ENCODE measurements around the gene BIVM. TPM values are rescaled to one million over a fixed set of nuclear protein-coding genes. Genes with fewer than 3 reads are reported as not detected.
A peak's percentile ranks its signal among the peaks of the same experiment; 100 is the strongest.

The BIVM gene
- total RNA-seq, 1 experiment from 2014 or later, result 27.7 TPM

GRCh38 chr13:102784483-102784882 lies 14.4 kb upstream of the BIVM start:
- no peak for DNase-seq (ENCODE audit: low read depth)

DNA sequence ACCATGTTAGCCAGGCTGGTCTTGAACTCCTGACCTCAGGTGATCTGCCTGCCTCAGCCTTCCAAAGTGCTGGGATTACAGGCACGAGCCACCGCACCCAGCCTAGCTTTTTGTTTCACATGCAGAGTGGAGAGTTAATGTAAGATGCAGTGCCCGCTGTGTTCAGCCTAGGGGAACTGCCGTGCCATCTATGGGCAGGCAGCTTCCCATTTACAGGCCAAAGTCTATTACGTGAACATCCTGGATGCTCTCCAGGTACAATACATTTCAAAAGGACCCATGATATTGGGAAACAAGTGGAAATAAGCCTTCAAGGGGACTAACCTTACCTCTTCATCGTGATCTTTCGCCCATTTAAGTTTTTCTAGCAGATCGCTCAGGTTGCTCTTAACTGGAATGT lies 10.2 kb upstream of the BIVM start:
- DNase-seq (ENCODE audit: low read depth), result no peak

DNA sequence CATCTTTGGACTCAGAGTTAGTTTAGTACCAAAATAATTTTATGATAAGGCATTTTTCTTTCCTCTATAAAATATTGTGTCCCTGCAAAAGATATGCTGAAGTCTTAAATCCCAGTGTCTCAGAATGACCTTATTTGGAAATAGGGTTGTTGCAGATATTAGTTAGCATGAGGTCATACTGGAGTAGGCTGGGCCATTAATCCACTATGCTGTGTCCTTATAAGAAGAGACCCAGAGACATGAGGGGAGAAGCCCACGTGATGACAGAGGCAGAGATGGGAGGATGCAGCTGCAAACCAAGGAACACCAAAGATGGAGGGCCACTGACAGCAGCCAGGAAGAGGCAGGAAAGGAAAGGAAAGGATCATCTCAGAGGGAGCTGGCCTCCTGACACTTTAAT lies 6.5 kb upstream of the BIVM start:
- no peak for DNase-seq (ENCODE audit: low read depth)

GRCh38 chr13:102793611-102794355 lies 5.1 kb upstream of the BIVM start:
- no peak for DNase-seq (ENCODE audit: low read depth)

- peak; percentile 25 for DNase-seq (ENCODE audit: low read depth)
Observed at GRCh38 chr13:102799426-102800144, 666 bp downstream of the BIVM start.

DNA sequence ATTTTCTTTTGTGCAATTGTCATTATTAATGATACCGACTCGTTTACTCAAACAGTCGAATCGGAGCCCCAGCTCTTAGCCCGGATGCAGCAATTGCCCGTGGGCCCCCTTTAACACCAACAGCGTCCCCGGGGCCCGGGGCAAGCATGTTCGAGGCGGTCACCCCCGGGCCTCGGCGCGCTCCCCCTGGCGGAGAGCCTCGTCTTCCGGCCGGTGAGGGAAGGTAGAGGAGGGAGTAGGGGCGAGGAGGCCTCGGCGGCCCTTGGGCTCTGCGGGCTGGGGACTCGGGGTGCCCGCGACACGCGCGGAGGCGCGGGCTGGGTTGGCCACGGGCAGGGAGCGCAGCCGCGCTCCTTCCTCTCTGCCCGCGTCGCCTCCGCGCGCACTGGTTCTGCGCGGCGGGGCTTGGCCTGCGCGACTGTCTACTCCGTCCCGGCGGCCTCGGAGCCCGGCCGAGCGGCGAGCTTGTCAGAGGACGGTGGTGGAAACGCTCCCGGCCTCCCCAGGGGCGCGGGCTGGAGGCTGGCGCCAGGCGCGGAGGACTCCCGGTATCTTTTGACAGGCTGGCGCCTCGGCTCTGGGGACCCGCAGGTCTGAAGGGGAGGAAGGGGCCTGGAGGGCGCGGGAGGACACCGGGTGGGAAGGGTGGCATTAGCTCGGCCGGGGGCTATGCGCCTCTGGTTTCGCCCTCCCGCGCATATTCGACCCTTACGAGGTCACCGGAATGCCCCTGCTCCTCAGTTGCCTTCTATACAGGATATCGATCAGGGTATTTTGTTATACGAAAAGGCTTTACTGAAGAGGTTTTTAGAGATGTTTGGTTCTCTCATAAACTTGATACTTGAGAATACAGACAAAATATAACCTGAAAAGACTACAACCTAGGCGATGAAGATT lies 1.5 kb downstream of the BIVM start:
- DNase-seq (ENCODE audit: low read depth), result peak; percentile 76

- DNase-seq (ENCODE audit: low read depth), result no peak
Observed at GRCh38 chr13:102805680-102806079, 6.8 kb downstream of the BIVM start.

DNA sequence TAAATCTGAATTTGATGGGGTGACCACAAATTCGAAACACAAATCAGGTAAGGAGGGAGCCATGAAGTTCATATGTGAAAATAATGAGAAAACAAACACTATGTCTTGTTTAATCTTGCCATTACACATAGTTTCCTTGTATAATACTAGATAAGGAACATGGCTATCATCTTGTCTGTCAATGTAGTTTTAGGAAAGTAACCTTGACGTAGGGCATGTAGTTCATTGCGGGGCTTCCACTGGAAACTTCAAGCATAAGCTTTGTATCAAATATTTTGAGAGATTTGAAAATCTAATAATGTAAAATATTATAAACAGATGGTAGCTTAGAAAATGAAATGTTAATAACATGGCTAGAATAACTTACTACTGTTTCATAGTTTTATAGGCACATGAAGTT lies 8.8 kb downstream of the BIVM start:
- DNase-seq (ENCODE audit: low read depth), result no peak

- no peak for DNase-seq (ENCODE audit: low read depth)
Observed at GRCh38 chr13:102812611-102813287, 13.8 kb downstream of the BIVM start.

DNA sequence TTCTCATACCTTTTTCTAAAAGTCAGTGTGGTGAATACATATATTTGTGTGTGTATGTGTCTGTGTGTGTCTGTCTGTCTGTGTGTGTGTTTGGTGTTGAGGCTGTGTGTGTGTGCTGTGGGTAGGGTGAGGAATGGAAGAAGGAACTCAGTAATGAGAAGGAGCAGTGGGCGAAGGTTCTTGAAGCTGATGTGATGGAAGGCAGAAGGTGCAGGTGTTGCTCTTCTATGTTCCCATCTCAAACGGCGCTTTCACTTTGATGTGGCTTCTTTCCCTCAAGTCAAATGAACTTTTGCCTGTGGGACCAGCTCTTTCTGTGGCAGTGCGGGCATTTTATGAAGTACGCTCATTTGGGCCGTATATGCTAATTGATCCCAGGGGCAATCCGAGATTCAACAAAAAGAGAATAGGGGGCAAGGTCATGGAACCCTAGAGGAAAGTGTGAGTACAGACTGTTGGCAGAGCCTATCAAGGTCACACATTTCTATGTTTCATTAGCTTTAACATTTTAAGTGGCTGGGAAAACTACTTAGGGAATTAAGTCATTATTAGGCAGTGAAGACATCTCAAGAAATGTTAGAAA lies 15.2 kb downstream of the BIVM start:
- DNase-seq (ENCODE audit: low read depth), result no peak

- no peak for DNase-seq (ENCODE audit: low read depth)
Observed at GRCh38 chr13:102814793-102815192, 15.9 kb downstream of the BIVM start.

- DNase-seq (ENCODE audit: low read depth), result no peak
Observed at GRCh38 chr13:102815788-102816187, 16.9 kb downstream of the BIVM start.

DNA sequence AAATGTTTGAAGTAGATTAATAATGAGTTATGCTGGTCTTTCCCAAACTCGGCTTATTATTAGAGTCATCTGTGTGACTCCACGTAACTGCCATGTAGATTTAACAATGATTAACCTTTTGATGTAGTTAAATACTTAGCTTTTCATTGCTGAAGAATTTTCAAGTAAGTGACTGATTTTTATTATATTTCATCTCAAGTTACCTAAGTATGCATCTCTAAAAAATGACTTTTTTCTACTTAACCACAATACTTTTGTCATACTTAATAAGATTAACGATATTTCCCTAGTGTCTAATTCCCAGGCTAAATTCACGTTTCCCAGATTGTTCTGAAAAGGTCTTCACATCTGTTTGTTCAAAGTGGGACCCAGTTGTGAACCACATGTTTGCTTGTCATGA lies 17.8 kb downstream of the BIVM start:
- DNase-seq (ENCODE audit: low read depth), result no peak

- DNase-seq (ENCODE audit: low read depth), result no peak
Observed at GRCh38 chr13:102817241-102817640, 18.3 kb downstream of the BIVM start.

GRCh38 chr13:102817907-102818306 lies 19.0 kb downstream of the BIVM start:
- no peak for DNase-seq (ENCODE audit: low read depth)

DNA sequence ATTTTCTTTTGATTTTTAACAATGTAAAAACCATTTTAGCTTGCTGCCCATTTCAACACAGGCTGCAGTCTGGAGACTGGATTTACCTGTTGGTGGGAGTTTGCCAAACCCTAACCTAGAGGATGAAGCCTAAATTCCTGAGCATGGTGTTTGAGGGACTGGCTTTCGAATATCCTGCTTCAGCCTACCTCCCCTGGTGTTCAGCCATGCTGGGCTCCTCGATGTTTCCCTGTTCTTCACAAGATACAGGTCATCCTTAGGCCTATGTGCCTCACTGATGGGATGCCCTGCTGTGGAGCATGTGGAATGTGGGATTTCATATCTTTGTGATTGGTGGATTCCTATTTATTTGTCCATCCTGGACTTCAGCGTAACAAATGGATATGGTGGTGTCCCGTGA lies 26.5 kb downstream of the BIVM start:
- DNase-seq (ENCODE audit: low read depth), result no peak

GRCh38 chr13:102825921-102826706 lies 27.2 kb downstream of the BIVM start:
- DNase-seq (ENCODE audit: low read depth), result peak; percentile 94

DNA sequence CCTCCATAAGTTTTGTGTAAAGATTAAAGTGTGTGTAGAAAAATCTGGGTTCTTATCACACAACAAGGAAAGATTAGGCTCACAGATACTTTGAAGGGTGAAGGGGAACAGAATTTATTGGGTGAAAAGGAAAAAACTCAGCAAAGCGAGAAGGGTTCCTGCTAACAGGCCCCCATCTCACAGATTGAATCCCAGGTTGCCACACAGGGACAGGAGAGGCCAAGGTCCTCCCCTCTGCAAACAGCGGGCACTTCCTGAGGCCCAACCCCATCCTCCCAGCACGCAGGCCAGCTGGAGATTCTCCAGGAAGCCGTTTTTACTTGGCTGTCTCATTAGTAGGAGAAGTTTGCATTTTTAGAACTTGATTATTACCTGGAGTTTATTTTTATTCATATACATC lies 31.7 kb downstream of the BIVM start:
- peak; percentile 60 for DNase-seq (ENCODE audit: low read depth)

DNA sequence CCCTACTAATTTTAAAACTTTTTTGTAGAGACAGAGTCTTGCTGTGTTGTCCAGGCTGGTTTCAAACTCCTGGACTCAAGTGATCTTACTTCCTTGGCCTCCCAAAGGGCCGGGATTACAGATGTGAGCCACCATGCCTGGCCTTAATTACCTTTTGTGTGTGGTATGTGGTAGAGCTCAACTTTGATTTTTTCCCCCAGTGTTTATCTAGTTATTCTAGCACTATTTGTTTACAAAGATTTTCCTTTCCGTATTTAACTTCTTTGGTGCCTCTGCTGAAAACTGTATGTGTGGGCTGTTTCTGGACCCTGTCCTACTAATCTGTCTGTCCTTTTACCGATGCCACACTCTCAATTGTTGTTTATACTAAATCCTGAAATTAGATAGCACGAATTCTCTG lies 37.6 kb downstream of the BIVM start:
- DNase-seq (ENCODE audit: low read depth), result no peak

DNA sequence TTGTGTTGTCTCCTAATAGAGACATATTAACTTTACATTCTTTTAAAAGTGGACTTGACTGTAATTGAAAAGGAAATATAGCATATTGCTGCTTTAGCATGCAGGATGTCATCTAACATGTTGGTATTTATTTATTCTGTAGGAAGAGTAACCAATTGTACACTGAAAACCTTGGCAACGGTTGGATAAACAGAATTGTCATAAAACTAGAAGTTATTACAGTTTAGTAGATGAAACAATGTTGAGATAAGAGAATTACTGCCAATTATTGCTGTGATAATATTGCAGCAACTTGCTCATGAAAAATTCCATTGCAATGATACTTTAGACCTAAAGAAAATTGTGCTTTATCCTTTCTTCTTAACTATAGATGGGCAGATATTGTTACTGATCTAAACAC lies 39.4 kb downstream of the BIVM start:
- DNase-seq (ENCODE audit: low read depth), result no peak

Data from HT1080 (cell line).